NCI-H774 (cell line): ENCODE measurements around the gene ST8SIA6.
"Not testable (repeated sequence)": the region's sequence is repeated elsewhere in the genome, so short reads cannot be mapped to it uniquely, and the experiment has no call there.

Experiments
- DNase-seq: peaks from one replicate; lab custom pipeline; 2025; lab: John Stamatoyannopoulos, UW

ST8SIA6 gene

DNA sequence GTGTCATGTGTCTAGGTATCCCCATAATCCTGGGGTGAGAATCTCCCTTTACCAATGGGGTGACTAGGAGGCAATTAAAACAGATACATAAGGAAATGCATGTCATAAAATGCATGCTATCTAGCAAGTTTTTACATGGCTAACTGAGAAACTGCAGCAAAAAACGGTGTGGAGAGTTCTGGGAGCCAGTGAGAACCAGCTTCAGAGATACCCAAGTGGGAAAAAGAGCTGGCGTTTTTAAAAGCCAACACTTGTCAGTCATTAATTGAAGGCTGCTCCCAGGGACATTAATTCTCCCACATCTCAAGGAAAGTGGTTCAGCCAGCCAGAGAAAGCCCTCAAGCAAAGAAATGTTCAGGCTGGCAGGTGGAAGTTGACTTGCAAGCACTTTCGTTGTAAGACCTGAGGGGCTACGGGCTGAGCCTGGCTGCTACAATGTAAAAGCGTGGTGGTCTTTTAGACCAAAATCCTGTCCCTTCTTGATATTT, 28.1 kb downstream of the ST8SIA6 start:
- no peak for DNase-seq

DNA sequence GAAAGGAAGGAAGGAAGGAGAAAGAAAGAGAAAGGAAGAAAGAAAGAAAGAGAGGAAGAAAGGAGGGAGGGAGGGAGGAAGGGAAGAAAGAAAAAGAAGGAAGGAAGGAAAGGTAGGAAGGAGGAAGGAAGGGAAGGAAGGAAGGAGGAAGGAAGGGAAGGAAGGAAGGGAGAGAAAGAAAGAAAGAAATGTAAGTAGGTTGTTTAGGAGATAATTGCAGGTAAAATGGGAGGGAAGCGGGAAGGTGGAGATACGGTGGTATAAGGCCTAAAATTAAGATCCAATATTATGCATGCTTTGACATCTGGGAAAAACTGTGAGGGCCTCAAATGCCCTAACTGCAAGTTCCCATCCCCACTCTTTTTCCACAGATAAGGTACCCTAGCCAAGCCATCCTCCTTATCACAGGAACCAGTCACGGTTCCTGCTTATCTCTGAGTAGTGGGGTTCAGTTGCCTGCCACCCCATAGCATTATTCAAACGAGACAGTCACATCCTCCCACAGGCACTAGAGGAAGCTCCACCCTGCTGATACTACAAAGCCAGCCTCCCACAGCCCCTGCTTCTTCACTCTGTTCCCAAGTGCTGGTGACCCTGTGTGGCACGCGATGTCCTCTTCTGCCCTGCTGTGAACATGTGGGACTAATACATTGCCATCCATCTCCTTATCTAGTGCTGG, 28.7 kb downstream of the ST8SIA6 start:
- DNase-seq = no peak

DNA sequence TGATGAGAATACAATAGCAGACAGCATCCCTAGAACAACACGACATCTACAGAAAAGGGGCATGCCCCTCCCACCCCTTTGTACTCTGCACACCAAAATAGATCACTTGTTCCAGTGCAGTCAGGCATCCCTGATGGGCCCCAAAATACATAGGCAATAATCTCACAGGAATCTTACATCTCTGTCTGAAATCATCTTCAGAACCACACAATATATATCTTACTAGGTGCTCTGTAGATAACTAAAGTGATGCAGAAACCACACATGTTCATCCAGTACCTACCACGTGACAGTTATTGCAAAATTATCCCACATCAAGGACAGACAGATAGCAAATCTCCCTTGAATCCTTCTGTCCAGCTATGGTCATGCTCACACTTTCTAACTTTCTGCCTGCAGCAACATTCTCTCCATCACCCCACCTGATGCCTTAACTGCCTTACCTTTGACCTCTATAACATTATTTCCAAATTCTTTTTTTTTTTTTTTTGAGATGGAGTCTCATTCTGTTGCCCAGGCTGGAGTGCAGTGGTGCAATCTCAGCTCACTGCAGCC, 30.7 kb downstream of the ST8SIA6 start:
- no peak for DNase-seq

DNA sequence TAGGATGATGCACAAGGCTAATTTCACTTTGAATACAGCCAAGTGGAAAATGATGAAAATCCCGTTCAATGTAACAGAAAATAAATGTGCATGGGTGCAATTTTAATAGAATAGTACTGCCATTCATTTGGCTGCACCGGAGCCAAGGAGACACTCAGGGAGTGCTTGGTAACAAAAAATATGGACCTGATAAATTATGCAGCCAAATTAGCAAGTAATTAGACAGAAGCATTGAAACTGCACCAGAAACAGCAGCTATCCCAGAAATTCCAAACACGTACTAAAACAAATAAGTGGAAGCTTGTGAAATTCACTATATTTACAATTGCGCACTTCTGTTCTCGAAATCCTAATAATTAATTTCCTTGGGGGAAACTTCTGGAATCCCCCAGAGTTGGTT, 31.5 kb downstream of the ST8SIA6 start:
- no peak for DNase-seq

DNA sequence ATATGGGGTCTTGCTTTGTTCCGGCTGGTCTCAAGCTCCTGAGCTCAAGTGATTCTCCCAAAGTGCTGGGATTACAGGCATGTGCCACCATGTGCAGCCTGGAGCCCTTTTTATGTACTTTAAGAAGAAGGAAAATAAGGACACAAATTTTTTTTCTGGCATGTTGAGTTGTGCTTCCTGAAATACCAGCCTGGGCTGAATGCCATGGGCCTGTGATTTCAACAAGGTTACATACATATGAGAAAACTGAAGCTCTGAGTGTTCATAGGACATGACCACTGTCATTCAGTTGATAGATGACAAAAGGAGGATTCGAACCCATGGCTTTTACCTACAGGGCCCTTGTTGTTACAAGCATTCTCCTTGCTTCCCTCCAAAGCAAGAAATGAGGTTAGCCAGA, 36.1 kb downstream of the ST8SIA6 start:
- DNase-seq = no peak

DNA sequence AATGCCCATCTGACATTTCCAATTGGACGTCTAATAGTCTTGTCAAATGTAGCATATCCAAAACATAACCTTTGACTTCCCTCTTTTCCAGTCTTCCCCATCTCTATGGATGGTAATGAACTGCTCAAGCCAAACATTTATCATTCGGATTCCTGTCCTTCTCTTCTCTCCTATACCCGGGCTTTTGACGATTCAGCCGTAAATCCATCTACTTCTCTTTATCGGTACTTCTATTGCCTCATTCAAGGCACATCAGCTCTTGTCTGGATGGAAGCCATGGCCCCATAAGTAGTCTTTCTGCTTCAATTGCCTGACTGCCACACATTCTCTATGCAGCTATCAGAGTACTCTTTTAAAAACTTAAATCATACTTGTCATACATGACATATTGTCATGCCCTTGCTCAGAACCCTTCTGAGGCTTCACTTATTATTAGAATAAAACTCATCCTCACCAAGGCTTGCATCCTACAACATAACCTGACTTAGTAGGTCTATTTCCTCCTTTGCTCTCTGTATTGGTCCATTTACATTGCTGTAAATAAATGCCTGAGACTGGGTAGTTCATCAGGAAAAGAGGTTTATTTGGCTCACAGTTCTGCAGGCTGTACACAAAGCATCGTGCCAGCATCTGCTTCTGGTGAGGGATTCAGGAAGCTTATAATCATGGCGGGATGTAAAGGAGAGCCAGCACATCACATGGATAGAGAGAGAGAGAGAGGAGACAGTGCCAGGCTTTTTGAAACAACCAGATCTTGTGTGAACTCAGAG, 37.8 kb downstream of the ST8SIA6 start:
- no peak for DNase-seq

DNA sequence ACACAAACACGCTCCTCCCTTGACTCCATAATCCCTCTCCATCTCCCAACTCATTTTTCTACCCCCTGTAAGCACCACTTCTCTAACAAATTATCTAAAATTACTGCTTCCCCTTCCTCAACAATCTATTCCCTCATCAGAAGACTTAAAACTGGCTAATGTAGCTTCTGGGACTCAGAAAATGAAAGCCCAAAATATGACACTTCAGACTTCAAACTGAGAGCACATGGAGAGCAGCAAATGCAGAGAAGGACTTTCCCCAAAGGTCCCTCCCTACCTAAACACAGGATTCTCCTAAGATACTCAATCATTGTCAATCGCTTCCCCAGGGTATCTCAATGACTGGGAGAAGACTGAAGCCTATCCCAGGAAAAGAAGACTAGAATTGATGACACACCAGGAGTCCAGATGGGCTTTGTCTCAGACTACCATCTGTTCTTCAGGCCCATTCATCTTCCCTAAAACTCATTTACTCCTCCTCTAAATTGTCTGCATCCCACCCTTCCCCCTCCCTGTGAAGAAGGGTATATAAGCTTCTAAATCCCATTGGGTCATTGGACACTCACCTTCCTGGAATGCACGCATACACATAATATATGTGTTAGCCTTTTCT, 39.2 kb downstream of the ST8SIA6 start:
- no peak for DNase-seq

DNA sequence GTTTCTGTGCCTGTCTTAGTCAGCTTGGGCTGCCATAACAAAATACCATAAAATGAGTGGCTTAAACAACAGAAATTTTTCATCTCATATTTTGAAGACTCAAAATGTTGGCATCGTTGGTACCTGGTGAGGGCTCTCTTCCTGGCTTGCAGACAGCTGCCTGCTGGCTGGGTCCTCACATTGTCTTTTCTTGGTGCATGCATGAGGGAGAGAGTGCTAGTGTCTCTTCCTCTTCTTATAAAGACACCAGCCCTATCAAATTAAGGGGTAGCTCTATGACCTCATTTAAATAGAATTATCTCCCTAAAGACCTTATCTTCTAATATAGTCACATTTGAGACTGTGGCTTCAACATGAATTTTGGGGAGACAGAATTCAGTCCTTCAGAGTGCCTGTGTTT, 39.9 kb downstream of the ST8SIA6 start:
- DNase-seq = no peak

DNA sequence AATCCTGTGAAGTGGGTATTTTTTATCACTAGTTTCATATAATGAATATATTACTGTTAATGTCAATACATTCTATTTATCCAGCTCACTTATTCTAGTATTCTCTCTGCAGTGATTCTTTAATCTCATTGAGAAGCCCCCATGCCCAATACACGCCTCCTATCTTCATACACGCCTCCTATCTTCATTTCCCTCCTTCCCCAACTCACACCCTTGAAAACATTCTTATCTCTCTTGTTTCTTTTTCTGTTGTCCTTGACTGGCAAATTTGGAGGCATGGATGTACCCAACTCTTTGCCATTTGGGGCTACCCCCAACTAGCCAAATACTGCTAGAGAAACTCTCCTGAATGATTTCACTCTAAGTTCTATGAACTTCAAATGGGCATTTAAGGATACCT, 40.5 kb downstream of the ST8SIA6 start:
- DNase-seq = no peak

DNA sequence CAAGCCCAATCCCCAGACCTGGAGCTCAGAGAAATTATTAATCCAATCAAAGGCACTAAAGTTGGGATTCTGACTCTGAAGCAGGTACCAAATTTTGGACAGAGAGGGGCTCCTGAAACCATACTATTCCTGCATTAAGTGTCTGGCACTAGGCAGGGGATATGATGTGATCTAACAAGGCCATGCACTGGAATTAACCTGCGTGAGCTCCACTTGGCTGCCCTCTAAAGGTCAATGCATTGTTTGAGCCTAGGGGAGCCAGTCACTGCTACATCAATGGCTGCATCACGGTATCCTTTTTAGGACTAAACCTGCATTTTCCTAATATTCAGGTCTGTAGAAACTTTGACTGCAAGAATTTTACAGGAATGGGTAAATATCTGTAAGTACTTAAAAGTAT, 42.1 kb downstream of the ST8SIA6 start:
- DNase-seq = no peak

DNA sequence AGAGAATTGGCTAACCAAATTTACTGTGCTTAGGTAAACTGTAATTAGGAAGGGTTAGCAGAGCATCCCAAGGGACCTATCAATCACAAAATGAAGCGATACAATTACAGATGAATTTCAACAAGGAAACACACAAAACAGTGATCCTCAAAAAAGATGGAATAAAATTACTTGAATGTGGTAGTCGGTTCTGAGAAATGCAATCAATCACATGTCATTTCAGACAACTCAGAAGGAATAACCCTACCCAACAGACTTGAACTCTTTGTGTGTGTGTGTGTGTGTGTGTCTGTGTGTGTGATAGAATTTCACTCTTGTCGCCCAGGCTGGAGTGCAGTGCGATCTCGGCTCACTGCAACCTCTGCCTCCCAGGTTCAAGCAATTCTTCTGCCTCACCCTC, 43.5 kb downstream of the ST8SIA6 start:
- no peak for DNase-seq

DNA sequence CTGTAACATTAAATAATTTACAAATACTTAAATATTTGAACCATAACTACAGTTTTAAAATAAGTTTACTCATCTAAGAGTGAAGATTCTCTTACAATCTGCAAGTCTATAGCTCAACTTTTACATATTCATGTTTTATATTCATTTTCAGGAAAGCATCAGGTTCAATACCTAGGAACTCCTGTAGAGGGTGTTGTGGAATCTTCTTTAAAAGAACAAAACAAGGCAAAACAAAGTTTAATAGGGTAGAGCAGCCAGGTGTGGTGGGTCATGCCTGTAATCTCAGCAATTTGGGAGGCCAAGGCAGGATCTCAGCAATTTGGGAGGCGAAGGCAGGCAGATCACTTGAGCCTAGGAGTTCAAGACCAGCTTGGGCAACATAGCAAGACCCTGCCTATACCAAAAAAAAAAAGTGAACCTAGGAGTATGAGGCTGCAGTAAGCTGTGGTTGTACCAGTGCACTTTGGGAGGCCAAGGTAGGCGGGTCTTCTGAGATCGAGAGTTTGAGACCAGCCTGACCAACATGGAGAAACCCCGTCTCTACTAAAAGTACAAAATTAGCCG, 45.1 kb downstream of the ST8SIA6 start:
- DNase-seq = no peak

DNA sequence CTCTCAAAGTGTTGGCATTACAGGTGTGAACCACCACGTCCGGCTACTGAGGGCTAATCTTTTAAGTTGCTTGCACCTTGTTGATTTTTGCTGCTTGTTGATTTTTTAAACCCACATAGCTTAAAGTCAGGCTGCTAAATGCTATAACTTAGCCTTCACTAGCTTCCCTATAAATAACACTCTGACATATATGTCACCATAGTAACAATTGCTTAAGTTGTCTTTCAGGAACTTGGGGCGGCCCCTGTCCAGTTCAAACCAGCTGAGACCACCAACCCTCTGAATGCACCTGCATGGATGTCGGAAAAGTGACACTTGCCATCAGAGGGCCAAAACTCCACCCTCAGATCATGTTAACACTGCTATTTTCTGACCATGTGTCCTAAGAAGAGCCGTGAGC, 47.3 kb downstream of the ST8SIA6 start:
- no peak for DNase-seq

DNA sequence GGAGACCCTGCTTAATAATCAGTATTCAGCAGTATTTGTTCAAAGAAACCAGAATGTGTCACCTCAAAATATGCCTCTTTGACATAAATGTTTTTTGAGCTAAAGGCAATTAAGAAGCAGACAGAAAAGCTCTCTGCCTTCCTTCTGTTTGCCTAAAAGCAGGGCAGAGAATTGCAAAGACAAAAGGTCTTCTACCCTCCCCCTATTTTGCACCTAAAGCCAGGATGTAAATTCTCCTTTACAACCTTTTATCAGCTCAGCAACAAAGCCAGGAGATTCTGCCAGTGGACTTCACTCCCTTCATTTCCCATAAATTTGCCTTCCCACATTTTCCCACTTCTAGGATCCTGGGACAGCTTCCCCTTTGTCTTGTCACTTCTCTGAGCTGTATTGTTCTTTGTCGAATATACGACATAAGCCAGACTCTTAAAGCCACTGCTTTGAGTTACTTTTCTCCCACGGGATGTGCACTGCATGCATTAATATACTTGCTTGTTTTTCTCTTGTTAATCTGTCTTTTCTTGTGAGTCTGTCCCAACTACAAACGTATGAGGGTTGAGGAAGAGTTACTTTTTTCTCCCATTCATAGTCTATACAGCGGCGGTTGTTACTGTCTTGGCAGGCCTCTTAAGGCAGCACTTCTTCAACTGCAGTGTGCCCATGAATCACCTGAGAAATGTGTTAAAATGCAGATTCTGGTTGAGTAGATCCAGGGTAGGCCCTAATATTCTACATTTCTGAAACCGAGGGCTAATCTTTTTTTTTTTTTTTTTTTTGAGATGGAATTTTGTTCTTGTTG, 48.2 kb downstream of the ST8SIA6 start:
- DNase-seq = no peak

DNA sequence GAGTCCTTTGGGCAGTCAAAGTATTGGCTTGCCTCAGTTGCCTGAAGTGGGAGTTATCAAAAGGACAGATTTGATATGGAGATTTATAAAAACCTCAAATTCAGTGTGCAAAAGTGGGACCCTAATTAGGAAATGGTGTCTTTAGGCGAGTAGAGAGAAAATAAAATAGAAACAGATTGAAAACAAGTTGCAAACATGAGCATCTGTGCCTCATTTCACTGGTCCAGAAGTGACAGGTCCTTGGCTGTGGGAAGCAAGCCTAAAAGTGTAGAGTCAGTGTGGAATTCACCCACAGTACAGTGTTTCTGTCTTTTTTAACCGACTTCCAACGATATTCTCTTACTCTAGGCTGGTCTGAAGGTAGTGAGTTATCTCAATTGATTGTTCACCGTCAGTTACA, 51.2 kb downstream of the ST8SIA6 start:
- no peak for DNase-seq

DNA sequence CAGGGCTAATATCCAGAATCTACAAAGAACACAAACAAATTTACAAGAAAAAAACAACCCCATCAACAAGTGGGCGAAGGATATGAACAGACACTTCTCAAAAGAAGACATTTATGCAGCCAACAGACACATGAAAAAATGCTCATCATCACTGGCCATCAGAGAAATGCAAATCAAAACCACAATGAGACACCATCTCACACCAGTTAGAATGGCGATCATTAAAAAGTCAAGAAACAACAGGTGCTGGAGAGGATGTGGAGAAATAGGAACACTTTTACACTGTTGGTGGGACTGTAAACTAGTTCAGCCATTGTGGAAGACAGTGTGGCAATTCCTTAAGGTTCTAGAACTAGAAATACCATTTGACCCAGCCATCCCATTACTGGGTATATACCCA, 52.4 kb downstream of the ST8SIA6 start:
- DNase-seq = not testable (repeated sequence)

DNA sequence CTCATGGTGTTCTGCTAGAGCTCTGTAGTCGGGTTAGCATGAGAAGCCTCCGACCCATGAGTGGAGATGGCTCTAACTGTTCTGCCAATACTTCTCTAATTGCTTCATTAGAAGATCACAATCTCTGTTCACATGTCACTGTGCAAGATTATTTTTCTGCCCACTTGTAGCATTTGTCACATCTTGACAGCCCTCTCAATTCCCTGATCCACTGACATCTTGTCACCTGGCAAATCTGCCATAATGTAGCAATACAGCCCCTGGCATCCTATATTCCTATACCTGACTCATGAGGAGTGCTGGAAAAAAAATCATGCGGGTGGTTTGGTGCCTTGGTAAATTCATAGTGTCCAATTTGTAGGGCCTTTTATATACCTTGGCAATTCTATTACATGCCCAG, 58.4 kb downstream of the ST8SIA6 start:
- DNase-seq = no peak

DNA sequence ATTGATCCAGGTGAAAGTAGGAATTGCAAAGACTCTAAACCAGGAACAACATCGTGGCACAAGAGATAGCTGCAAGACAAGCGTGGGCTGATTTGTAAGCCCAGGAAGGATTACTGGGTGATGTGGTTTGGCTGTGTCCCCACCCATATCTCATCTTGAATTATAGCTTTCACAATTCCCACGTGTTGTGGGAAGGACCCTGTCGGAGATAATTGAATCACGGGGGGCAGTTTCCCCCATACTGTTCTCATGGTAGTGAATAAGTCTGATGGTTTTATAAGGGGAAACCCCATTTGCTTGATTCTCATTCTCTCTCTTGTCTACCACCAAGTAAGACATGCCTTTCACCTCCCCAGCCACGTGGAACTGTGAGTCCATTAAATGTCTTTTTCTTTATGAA, 59.5 kb downstream of the ST8SIA6 start:
- no peak for DNase-seq

DNA sequence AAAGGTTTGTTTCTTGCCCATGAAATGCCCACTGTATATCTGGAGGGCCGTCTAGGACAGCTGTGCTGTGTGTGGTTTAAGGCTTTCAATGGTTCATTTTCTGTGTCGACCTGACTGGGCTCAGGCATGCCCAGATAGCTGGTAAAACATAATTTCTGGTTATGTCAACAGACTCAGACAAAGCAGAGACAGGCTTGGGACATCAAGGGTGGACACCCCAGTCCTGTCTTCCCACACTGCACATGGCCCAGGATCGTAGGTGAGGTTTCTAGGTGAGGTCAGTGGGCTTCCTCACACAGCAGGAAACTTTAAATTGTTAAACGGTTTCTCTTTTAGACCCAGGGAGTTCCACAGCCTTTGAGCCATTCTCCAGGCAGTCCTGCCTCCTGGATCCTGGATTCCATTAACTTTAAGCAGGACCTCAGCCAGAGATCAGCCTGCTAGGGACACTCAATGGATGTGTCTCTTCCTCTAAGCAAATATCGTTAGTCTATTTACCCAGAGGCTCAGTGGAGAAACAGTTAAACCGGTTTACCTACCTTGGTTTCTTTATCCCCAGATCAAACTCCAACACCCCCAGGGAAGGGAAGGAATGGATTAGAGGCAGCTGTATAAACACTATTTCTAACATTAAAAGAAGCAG, 66.4 kb downstream of the ST8SIA6 start:
- peak; percentile 83 for DNase-seq

DNA sequence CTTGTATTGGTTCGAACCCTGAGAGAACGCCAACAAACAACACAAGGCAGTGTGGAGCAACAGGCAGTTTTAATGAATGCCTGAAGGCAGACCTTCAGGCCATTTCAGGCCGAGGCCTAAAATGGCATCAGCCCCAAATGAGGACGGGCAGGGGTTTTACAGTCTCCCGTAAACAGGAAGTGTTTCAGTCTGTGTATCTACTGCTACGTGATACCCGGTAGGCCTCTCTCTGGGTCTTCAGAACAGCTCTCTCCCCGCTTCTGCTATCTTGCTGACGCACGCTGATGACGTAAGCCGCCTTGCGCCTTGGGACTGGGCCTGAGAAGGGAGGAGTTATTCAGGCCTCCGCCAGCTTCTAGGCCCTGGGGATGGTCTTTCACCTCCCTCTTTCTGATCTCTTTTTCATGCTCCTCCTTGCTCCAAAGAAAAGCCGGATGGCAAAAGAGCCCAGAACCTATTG, 67.7 kb downstream of the ST8SIA6 start:
- no peak for DNase-seq

DNA sequence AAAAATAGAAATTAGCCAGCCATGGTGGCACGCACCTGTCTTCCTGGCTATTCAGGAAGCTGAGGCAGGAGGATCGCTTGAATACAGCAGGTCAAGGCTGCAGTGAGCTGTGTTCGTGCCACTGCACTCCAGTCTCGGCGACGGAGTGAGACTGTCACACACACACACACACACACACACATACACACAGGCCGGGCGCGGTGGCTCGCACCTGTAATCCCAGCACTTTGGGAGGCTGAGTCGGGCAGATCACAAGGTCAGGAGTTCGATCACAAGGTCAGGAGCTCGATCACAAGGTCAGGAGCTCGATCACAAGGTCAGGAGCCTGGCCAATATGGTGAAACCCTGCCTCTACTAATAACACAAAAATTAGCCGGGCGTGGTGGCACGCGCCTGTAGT, 68.4 kb downstream of the ST8SIA6 start:
- no peak for DNase-seq
